A549 (cell line): Measurements from ENCODE around the gene TP53TG5. TPM values are rescaled to one million over a fixed set of nuclear protein-coding genes. Genes with fewer than 3 reads are reported as not detected.

Experiments
- ATAC-seq, 2 experiments: fragments of 200-7000 bp in 1 of 2; fragments of >200 bp in 1 of 2; cut with Nextera tagmentation in 1 of 2; cut with Tn5 transposase in 1 of 2; 3 replicates each; pipeline versions ENCODE4 v1.8.0 to v1.9.1; 2018 to 2020; ENCODE audit warnings: mild to moderate bottlenecking in 1 of 2, moderate library complexity in 1 of 2
- CTCF ChIA-PET: fragments of 300-600 bp; sonication (Branson Sonifier 250); formaldehyde crosslinking; extraction: SDS; loops from one replicate; lab custom pipeline; 2021; ENCODE audit warnings: antibody characterized with exemption, inconsistent platforms; lab: Yijun Ruan, JAX
- POLR2A ChIA-PET: fragments of 350-600 bp; formaldehyde crosslinking; extraction: SDS; loops from one replicate; lab custom pipeline; 2021; ENCODE audit warnings: antibody characterized with exemption, inconsistent platforms; lab: Yijun Ruan, JAX
- DNase-seq, 2 experiments: peaks; one replicate each; pipeline versions ENCODE4 v3.0.0 to v3.0.0-alpha.2; 2011 to 2016; ENCODE audit warnings: low read depth in 1 of 2, low spot score in 1 of 2
- FAIRE-seq: peaks from 2 replicates; lab custom pipeline; 2011; peaks lifted over from hg19 to GRCh38; lab: Jason Lieb, UNC
- H3K27ac ChIP-seq, 2 experiments: fragments of >200 bp; sonication (Bioruptor Twin); formaldehyde crosslinking; 3 replicates each; pipeline ENCODE4 v1.5.1; 2016 to 2017
- H3K4me1 ChIP-seq: fragments of >200 bp; sonication (Bioruptor Twin); formaldehyde crosslinking; 3 replicates; pipeline ENCODE4 v1.6.1; 2016
- H3K4me2 ChIP-seq: fragments of >200 bp; sonication (Bioruptor Twin); formaldehyde crosslinking; 3 replicates; pipeline ENCODE4 v1.6.1; 2016
- H3K4me3 ChIP-seq: fragments of >200 bp; sonication (Bioruptor Twin); formaldehyde crosslinking; 3 replicates; pipeline ENCODE4 v1.5.1; 2016
- H3K9me3 ChIP-seq: fragments of >200 bp; sonication (Bioruptor Twin); formaldehyde crosslinking; 3 replicates; pipeline ENCODE4 v1.6.1; 2016
- ATOH8 ChIP-seq: fragments of 250-450 bp; sonication (Bioruptor Pico); IDR thresholded peaks from 2 replicates; pipeline ENCODE4 v1.5.0; 2020; ENCODE audit warnings: low read depth, mild to moderate bottlenecking, moderate library complexity
- CBX8 ChIP-seq: fragments of 200-600 bp; sonication (generic); IDR thresholded peaks from 2 replicates; pipeline ENCODE4 v1.6.1; 2016
- CHD4 ChIP-seq: fragments of 200-600 bp; sonication (generic); IDR thresholded peaks from 2 replicates; pipeline ENCODE4 v1.6.1; 2016; ENCODE audit warnings: antibody characterized with exemption, mild to moderate bottlenecking, borderline replicate concordance
- GATA3 ChIP-seq: IDR thresholded peaks from 2 replicates; pipeline ENCODE4 v1.6.1; 2012; ENCODE audit warnings: borderline replicate concordance
- HDAC2 ChIP-seq: fragments of 200-600 bp; sonication (generic); IDR thresholded peaks from 2 replicates; pipeline ENCODE4 v1.6.1; 2016
- HMGXB4 ChIP-seq: fragments of 250-450 bp; sonication (Bioruptor Pico); IDR thresholded peaks from 2 replicates; pipeline ENCODE4 v1.5.0; 2021; ENCODE audit warnings: mild to moderate bottlenecking, moderate library complexity, borderline replicate concordance
- JUN ChIP-seq, 2 experiments: fragments of >200 bp; sonication (Bioruptor Twin); formaldehyde crosslinking; IDR thresholded peaks; 2 replicates in 1 of 2; 3 replicates in 1 of 2; pipeline ENCODE4 v1.6.1; 2016 to 2017
- JUNB ChIP-seq: fragments of >200 bp; sonication (Bioruptor Twin); formaldehyde crosslinking; IDR thresholded peaks from 2 replicates; pipeline ENCODE4 v1.6.1; 2016
- POLR2A ChIP-seq: IDR thresholded peaks from 2 replicates; pipeline ENCODE4 v1.6.1; 2012; ENCODE audit warnings: mild to moderate bottlenecking, low read length
- RAD21 ChIP-seq, 2 experiments: fragments of >200 bp in 1 of 2; sonication (Bioruptor Twin) in 1 of 2; formaldehyde crosslinking in 1 of 2; IDR thresholded peaks in 1 of 2; conservative IDR thresholded peaks in 1 of 2; 2 replicates in 1 of 2; 3 replicates in 1 of 2; pipeline ENCODE4 v1.6.1; 2012 to 2018; ENCODE audit warnings: inconsistent platforms in 1 of 2
- SMC3 ChIP-seq: fragments of >200 bp; sonication (Bioruptor Twin); formaldehyde crosslinking; IDR thresholded peaks from 3 replicates; pipeline ENCODE4 v1.6.1; 2018; ENCODE audit warnings: inconsistent platforms
- ZFP36 ChIP-seq: fragments of 450-650 bp; IDR thresholded peaks from 2 replicates; pipeline ENCODE4 v1.6.1; 2014; ENCODE audit warnings: borderline replicate concordance; ENCODE audit not compliant: partially characterized antibody
- WGBS: methylation state at CpG from one replicate; pipeline ENCODE4 v1.1.6; 2017; ENCODE audit errors: missing lambda C conversion rate; 5-methylcytosine and 5-hydroxymethylcytosine counted together
- polyA plus RNA-seq, 4 experiments: library from polyadenylated mRNA; depleted of rRNA in 3 of 4; stranded (reverse); fragments of >200 nt; fragmentation: RNase III in 1 of 4; extraction: RNeasy Plus Mini Kit Qiagen cat#74134 plus additional on column Dnase treatment in 1 of 4; gene quantifications; 2 replicates in 3 of 4; 3 replicates in 1 of 4; pipeline ENCODE4 v1.2.3, GENCODE V29; 2011 to 2017
- TF ChIP-seq, protein P1 (sequence below): fragments of 200-600 bp; sonication (generic); IDR thresholded peaks from 2 replicates; pipeline ENCODE4 v1.6.1; 2016; ENCODE audit warnings: antibody characterized with exemption, mild to moderate bottlenecking, moderate library complexity

TP53TG5 gene
- polyA plus RNA-seq, 2 of the 4 experiments (the other 2 are of a cell fraction): not detected

GRCh38 chr20:45410887-45411286 is 32.8 kb upstream of the TP53TG5 start:
- TF ChIP-seq JUNB (no peak), CBX8 (no peak), HDAC2 (no peak)
- ChIA-PET CTCF (interaction anchor here (1.2 to 4.0 kb wide), 5 partner anchors 26 to 117 kb away, joined by 3 to 24 read pairs (median 4); no protein-coding TSS in a partner anchor), POLR2A (no interaction called here)
- no peak for DNase-seq
- WGBS: 79% methylated on average over 8 of the region's 8 CpGs
- Histone ChIP-seq H3K9me3 (no peaks in the 10 kb centered on the region), H3K27ac (no peak overlapping the region), H3K4me3 (no peak overlapping the region), H3K4me2 (no peak overlapping the region), H3K4me1 (peaks cover 4% of the 10 kb centered on the region; the same call in 2 of the 3 replicates)
- no peak for ATAC-seq
- FAIRE-seq: no peak

GRCh38 chr20:45409521-45410272 is 31.6 kb upstream of the TP53TG5 start:
- DNase-seq: no peak
- ChIA-PET CTCF (interaction anchor here (1.3 to 4.0 kb wide), 5 partner anchors 27 to 47 kb away, joined by 3 to 24 read pairs (median 11); partner anchors contain the start of gene SYS1), POLR2A (no interaction called here)
- TF ChIP-seq JUN (IDR thresholded peaks at IDR 0.05) (no peak), HMGXB4 (CRISPR knock-in tag) (no peak), ATOH8 (no peak), CHD4 (no peak), SMC3 (no peak)
- TF ChIP-seq, protein P1, sequence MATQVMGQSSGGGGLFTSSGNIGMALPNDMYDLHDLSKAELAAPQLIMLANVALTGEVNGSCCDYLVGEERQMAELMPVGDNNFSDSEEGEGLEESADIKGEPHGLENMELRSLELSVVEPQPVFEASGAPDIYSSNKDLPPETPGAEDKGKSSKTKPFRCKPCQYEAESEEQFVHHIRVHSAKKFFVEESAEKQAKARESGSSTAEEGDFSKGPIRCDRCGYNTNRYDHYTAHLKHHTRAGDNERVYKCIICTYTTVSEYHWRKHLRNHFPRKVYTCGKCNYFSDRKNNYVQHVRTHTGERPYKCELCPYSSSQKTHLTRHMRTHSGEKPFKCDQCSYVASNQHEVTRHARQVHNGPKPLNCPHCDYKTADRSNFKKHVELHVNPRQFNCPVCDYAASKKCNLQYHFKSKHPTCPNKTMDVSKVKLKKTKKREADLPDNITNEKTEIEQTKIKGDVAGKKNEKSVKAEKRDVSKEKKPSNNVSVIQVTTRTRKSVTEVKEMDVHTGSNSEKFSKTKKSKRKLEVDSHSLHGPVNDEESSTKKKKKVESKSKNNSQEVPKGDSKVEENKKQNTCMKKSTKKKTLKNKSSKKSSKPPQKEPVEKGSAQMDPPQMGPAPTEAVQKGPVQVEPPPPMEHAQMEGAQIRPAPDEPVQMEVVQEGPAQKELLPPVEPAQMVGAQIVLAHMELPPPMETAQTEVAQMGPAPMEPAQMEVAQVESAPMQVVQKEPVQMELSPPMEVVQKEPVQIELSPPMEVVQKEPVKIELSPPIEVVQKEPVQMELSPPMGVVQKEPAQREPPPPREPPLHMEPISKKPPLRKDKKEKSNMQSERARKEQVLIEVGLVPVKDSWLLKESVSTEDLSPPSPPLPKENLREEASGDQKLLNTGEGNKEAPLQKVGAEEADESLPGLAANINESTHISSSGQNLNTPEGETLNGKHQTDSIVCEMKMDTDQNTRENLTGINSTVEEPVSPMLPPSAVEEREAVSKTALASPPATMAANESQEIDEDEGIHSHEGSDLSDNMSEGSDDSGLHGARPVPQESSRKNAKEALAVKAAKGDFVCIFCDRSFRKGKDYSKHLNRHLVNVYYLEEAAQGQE: no peak
- TF ChIP-seq, all 56 proteins: peak for 0
- FAIRE-seq (no peak), ATAC-seq (no peak)
- no peak overlapping the region for H3K4me3 ChIP-seq
- H3K4me1 ChIP-seq: peaks cover 4% of the 10 kb centered on the region; the same call in 1 of the 3 replicates
- no peaks in the 10 kb centered on the region for H3K9me3 ChIP-seq
- no peak overlapping the region for H3K4me2 ChIP-seq
- WGBS: 88% methylated on average over 7 of the region's 7 CpGs
- H3K27ac ChIP-seq: no peak overlapping the region

- TF ChIP-seq GATA3 (no peak), POLR2A (no peak), CBX8 (no peak), RAD21 (conservative IDR thresholded peaks at IDR 0.05 in 1 of 2, IDR thresholded peaks at IDR 0.05 in 1 of 2) (no peak), ZFP36 (no peak)
- WGBS: 87% methylated on average over 6 of the region's 7 CpGs
Measured at GRCh38 chr20:45408646-45409213, 30.6 kb upstream of the TP53TG5 start.

More at GRCh38 chr20:45408646-45409213, 30.6 kb upstream of the TP53TG5 start:
- Histone ChIP-seq H3K4me1 (peaks cover 4% of the 10 kb centered on the region; the same call in 1 of the 3 replicates), H3K4me3 (no peak overlapping the region), H3K9me3 (no peaks in the 10 kb centered on the region), H3K4me2 (no peak overlapping the region), H3K27ac (no peak overlapping the region)
- POLR2A ChIA-PET: no interaction called here
- no peak for ATAC-seq
- no peak for DNase-seq
- no peak for FAIRE-seq
- CTCF ChIA-PET: interaction anchor here (1.5 to 6.9 kb wide), 3 partner anchors 28 to 97 kb away, joined by 4 to 56 read pairs (median 11); no protein-coding TSS in a partner anchor
